ENCODE measurements around the gene CARHSP1.

GRCh38 chr16:8866884-8867215 lies 2.0 kb downstream of the CARHSP1 start:
- no peak for TF ChIP-seq RARB (CRISPR knock-in tag; IDR thresholded peaks at IDR 0.05)
- TF ChIP-seq ZFP3 (CRISPR knock-in tag; IDR thresholded peaks at IDR 0.05), result no peak
- TF ChIP-seq CSRNP3 (CRISPR knock-in tag; IDR thresholded peaks at IDR 0.05), result no peak
- TF ChIP-seq PATZ1 (CRISPR knock-in tag; IDR thresholded peaks at IDR 0.05; ENCODE audit: borderline replicate concordance), result no peak
- TF ChIP-seq OSR1 (CRISPR knock-in tag; IDR thresholded peaks at IDR 0.05), result no peak
- TF ChIP-seq ISL1 (CRISPR knock-in tag; IDR thresholded peaks at IDR 0.05), result no peak
- TF ChIP-seq PPARA (CRISPR knock-in tag; IDR thresholded peaks at IDR 0.05; ENCODE audit: borderline replicate concordance), result no peak
- TF ChIP-seq SNAI2 (CRISPR knock-in tag; IDR thresholded peaks at IDR 0.05), result no peak
- no peak for TF ChIP-seq ZNF8 (CRISPR knock-in tag; IDR thresholded peaks at IDR 0.05)

Measured in SK-N-SH treated with all-trans-retinoic acid at 6 μM for 48 hours (cell line).